Measurements from ENCODE around the gene DIPK1B. TPM values are rescaled to one million over a fixed set of nuclear protein-coding genes. Genes with fewer than 3 reads are reported as not detected.

The DIPK1B gene
- total RNA-seq, 1 donor from 2014 or later, result 293 TPM

DNA sequence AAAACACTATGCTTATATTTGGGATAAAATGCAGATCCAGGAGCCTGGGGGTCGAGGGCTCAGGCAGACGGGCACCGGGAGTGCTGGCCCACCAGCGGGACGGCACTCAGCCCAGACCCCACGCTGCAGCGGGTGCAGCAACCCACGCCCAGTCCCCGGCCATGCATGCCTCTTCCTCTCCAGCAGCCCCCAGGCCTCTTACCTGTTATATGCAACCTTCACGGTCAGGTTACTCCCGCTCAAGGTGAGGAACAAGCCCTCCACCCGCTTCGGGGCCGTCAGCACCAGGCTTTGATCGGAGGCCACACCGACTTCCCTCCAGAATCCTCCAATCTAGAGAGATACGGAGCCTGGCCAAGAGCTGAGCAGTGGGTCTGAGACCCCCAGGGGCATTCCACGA, 44.5 kb downstream of the DIPK1B start:
- peaks cover 7% of the 10 kb centered on the region for H3K36me3 Mint-ChIP-seq (ENCODE audit: low read depth, unreplicated experiment)
- H3K27me3 Mint-ChIP-seq (ENCODE audit: unreplicated experiment), result peaks cover 12% of the 10 kb centered on the region
- TF ChIP-seq, protein P1, sequence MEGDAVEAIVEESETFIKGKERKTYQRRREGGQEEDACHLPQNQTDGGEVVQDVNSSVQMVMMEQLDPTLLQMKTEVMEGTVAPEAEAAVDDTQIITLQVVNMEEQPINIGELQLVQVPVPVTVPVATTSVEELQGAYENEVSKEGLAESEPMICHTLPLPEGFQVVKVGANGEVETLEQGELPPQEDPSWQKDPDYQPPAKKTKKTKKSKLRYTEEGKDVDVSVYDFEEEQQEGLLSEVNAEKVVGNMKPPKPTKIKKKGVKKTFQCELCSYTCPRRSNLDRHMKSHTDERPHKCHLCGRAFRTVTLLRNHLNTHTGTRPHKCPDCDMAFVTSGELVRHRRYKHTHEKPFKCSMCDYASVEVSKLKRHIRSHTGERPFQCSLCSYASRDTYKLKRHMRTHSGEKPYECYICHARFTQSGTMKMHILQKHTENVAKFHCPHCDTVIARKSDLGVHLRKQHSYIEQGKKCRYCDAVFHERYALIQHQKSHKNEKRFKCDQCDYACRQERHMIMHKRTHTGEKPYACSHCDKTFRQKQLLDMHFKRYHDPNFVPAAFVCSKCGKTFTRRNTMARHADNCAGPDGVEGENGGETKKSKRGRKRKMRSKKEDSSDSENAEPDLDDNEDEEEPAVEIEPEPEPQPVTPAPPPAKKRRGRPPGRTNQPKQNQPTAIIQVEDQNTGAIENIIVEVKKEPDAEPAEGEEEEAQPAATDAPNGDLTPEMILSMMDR (IDR thresholded peaks at IDR 0.05; ENCODE audit: unreplicated experiment), result no peak
- H3K9me3 Mint-ChIP-seq (ENCODE audit: unreplicated experiment), result peaks cover 6% of the 10 kb centered on the region
- no peak overlapping the region for H3K27ac Mint-ChIP-seq (ENCODE audit: unreplicated experiment)
- H3K4me1 Mint-ChIP-seq (ENCODE audit: unreplicated experiment), result no peaks in the 10 kb centered on the region
- H3K4me3 Mint-ChIP-seq (ENCODE audit: unreplicated experiment), result no peak overlapping the region
- DNase-seq (ENCODE audit: low spot score), result no peak

- Mint-ChIP-seq H3K27me3 (ENCODE audit: unreplicated experiment) (peaks cover 12% of the 10 kb centered on the region), H3K4me1 (ENCODE audit: unreplicated experiment) (no peaks in the 10 kb centered on the region), H3K4me3 (ENCODE audit: unreplicated experiment) (no peak overlapping the region), H3K27ac (ENCODE audit: unreplicated experiment) (no peak overlapping the region), H3K36me3 (ENCODE audit: low read depth, unreplicated experiment) (peaks cover 6% of the 10 kb centered on the region), H3K9me3 (ENCODE audit: unreplicated experiment) (peaks cover 4% of the 10 kb centered on the region)
- no peak for DNase-seq (ENCODE audit: low spot score)
- TF ChIP-seq, protein P1 (IDR thresholded peaks at IDR 0.05; ENCODE audit: unreplicated experiment), result no peak
These were observed 45.0 kb downstream of the DIPK1B start for GRCh38 chr9:136757328-136757727.

GRCh38 chr9:136757751-136758140, 45.4 kb downstream of the DIPK1B start:
- no peak overlapping the region for H3K27ac Mint-ChIP-seq (ENCODE audit: unreplicated experiment)
- no peaks in the 10 kb centered on the region for H3K4me1 Mint-ChIP-seq (ENCODE audit: unreplicated experiment)
- H3K36me3 Mint-ChIP-seq (ENCODE audit: low read depth, unreplicated experiment), result peaks cover 3% of the 10 kb centered on the region
- H3K4me3 Mint-ChIP-seq (ENCODE audit: unreplicated experiment), result no peak overlapping the region
- H3K9me3 Mint-ChIP-seq (ENCODE audit: unreplicated experiment), result peaks cover under 1% of the 10 kb centered on the region
- H3K27me3 Mint-ChIP-seq (ENCODE audit: unreplicated experiment), result peaks cover 12% of the 10 kb centered on the region
- no peak for DNase-seq (ENCODE audit: low spot score)
- TF ChIP-seq, protein P1 (IDR thresholded peaks at IDR 0.05; ENCODE audit: unreplicated experiment), result no peak

GRCh38 chr9:136759001-136759400, 46.6 kb downstream of the DIPK1B start:
- H3K27ac Mint-ChIP-seq (ENCODE audit: unreplicated experiment), result no peak overlapping the region
- TF ChIP-seq, protein P1 (IDR thresholded peaks at IDR 0.05; ENCODE audit: unreplicated experiment), result no peak
- no peak for DNase-seq (ENCODE audit: low spot score)
- peaks cover 3% of the 10 kb centered on the region for H3K36me3 Mint-ChIP-seq (ENCODE audit: low read depth, unreplicated experiment)
- H3K9me3 Mint-ChIP-seq (ENCODE audit: unreplicated experiment), result no peaks in the 10 kb centered on the region
- peaks cover 12% of the 10 kb centered on the region for H3K27me3 Mint-ChIP-seq (ENCODE audit: unreplicated experiment)
- no peaks in the 10 kb centered on the region for H3K4me1 Mint-ChIP-seq (ENCODE audit: unreplicated experiment)
- H3K4me3 Mint-ChIP-seq (ENCODE audit: unreplicated experiment), result no peak overlapping the region

- Mint-ChIP-seq H3K9me3 (ENCODE audit: unreplicated experiment) (no peaks in the 10 kb centered on the region), H3K36me3 (ENCODE audit: low read depth, unreplicated experiment) (peaks cover 3% of the 10 kb centered on the region), H3K4me1 (ENCODE audit: unreplicated experiment) (no peaks in the 10 kb centered on the region), H3K27me3 (ENCODE audit: unreplicated experiment) (peaks cover 12% of the 10 kb centered on the region), H3K4me3 (ENCODE audit: unreplicated experiment) (no peak overlapping the region), H3K27ac (ENCODE audit: unreplicated experiment) (no peak overlapping the region)
- no peak for DNase-seq (ENCODE audit: low spot score)
- TF ChIP-seq, protein P1 (IDR thresholded peaks at IDR 0.05; ENCODE audit: unreplicated experiment), result no peak
These were observed 47.3 kb downstream of the DIPK1B start for GRCh38 chr9:136759436-136760325.

Data from endothelial cell (in vitro differentiated cells).